Measurements from ENCODE around the gene IL1RAP.
A peak's percentile ranks its signal among the peaks of the same experiment; 100 is the strongest.

The IL1RAP gene

DNA sequence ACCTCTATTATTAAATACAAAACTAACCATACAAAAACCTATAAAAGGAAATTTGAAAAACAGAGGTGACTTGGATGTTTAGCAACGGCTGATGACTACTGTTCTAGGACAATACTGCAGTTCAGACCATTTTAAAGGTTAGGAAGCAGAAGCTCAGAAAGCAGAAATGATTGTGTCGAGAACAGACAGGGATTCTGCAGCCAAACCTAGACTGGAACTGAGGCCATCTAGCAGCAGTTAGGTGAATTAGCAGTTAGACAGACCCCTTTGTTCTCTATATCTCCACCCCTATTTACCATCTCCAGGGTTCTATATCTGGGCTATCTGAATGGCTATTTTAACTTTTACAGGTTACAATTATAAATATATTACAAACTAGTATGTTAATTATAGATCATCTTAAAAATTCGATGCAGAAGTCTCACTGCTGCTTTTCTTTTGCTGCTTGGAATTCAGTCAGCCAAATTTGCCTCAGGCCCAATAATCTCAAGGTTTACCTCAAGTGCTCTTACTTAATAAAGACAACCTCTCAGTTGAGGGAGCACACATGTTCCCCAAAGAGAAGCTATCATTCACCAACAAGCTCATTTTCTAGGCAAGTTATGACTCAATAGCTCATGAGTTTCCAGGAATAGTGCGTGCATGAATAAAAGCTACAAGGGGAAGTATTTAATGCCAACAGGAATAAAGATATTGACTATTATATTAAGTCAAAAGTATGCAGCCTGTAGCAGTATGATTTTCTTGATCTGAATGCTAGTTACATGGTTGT is 9.3 kb upstream of the IL1RAP start:
- H3K4me3 ChIP-seq (ENCODE audit: control insufficient read depth, low read depth, low read length), result no peak overlapping the region
- DNase-seq (ENCODE audit: low read depth), result peak; percentile 40
- TF ChIP-seq, protein P1, sequence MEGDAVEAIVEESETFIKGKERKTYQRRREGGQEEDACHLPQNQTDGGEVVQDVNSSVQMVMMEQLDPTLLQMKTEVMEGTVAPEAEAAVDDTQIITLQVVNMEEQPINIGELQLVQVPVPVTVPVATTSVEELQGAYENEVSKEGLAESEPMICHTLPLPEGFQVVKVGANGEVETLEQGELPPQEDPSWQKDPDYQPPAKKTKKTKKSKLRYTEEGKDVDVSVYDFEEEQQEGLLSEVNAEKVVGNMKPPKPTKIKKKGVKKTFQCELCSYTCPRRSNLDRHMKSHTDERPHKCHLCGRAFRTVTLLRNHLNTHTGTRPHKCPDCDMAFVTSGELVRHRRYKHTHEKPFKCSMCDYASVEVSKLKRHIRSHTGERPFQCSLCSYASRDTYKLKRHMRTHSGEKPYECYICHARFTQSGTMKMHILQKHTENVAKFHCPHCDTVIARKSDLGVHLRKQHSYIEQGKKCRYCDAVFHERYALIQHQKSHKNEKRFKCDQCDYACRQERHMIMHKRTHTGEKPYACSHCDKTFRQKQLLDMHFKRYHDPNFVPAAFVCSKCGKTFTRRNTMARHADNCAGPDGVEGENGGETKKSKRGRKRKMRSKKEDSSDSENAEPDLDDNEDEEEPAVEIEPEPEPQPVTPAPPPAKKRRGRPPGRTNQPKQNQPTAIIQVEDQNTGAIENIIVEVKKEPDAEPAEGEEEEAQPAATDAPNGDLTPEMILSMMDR (conservative IDR thresholded peaks at IDR 0.05; ENCODE audit: control insufficient read depth, insufficient read depth, low read depth, low read length), result no peak

DNA sequence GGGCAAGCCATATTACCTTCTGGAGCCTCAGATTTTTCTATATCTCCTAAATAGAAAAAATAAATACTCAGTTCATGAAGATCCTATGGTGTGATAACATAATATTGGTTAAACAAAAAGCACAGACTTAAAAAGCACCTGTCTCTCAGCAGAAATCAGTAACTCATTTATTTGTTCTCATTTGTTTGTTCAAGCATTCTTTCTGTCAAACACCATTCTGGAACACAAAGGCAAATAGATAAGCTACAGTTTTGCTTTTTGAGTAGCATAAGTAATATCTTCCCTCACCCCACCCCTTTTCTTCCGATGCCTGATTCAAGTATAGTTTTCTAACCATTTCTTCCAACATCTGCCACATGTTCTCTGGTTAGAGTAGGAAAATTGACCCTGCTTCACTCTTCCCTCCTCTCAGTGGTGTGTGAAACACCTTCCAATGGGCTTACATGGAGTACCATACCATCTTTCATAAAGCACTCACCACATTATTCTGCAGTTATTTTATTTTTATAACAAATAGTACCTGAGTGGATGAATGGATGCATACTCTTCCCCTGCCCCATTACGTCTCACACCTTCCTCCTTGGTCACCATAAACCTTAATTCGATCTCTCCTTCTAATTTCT is 8.4 kb upstream of the IL1RAP start:
- H3K4me3 ChIP-seq (ENCODE audit: control insufficient read depth, low read depth, low read length), result no peak overlapping the region
- TF ChIP-seq, protein P1 (conservative IDR thresholded peaks at IDR 0.05; ENCODE audit: control insufficient read depth, insufficient read depth, low read depth, low read length), result no peak
- DNase-seq (ENCODE audit: low read depth), result no peak

DNA sequence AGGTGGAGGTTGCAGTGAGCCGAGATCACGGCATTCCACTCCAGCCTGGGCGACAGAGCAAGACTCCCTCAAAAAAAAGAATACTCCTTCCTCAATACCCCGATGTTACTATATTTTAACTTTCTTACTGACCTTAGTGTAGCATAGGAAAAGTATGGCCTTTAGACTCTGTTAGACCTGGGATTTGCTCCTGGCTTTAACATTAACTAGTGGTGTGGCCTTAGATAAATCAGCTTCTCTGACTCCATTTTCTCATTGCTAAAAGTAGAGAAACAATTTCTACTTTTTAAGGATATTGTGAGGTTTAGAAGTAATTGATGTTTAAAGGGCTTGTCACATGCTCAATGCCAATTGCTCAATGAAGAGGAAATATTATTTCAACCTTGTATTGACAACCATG is 7.6 kb upstream of the IL1RAP start:
- H3K4me3 ChIP-seq (ENCODE audit: control insufficient read depth, low read depth, low read length), result no peak overlapping the region
- TF ChIP-seq, protein P1 (conservative IDR thresholded peaks at IDR 0.05; ENCODE audit: control insufficient read depth, insufficient read depth, low read depth, low read length), result no peak
- DNase-seq (ENCODE audit: low read depth), result no peak

DNA sequence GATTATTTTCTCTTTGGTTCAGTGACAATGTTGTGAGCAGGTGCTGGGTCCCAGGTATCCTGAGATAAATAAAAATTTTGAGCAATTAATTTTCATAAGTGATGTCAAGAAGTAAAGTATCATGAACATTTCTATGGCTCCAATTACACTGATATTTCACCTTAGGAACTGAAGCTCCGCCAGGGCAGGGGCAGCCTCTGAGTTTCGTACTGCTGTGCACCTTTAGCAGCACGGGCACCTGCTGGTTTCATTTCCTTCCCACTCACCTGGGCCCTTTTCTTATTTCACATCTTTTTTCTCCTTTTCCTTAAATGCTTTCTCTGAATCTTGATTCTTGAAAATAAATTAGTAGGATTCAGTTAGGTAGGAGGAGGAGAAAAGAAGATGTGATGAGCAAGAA is 1.2 kb upstream of the IL1RAP start:
- no peak overlapping the region for H3K4me3 ChIP-seq (ENCODE audit: control insufficient read depth, low read depth, low read length)
- DNase-seq (ENCODE audit: low read depth), result no peak
- TF ChIP-seq, protein P1 (conservative IDR thresholded peaks at IDR 0.05; ENCODE audit: control insufficient read depth, insufficient read depth, low read depth, low read length), result no peak

DNA sequence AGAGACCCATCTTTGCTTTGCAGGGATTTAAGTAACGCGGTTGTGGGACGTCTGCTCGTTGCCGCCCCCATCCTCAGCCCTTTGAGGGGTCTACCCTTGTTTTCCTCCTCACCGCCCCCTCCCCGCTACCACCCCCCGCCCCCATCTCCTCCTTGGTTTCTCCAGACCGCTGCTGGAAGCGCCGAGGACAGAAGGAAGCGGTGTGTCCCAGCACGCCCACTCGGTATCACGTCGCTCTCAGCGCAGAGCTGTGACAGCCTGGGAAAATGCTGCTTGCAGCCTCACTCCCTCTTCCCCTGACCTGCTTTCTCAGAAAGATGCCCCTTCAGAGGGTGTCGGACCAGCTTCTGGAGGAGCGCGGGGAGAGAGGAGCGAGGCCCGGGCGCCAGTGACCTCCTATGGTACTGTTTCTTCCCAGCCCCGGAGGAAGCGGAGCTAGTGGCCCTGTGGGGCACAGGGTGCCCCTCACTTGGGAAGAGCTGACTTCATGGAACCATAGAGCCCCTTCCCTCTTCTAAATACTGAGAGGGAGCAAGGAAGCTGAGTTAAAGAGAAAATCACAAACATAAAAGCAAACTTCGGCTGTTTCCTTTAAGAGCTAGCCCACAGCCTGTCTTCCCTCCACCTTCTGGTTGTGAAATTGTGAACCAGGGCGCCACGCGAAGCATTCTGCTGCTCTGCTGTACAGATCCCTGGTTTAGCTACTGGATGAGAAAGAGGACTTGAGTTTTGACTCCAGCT is 698 bp downstream of the IL1RAP start:
- TF ChIP-seq, protein P1 (conservative IDR thresholded peaks at IDR 0.05; ENCODE audit: control insufficient read depth, insufficient read depth, low read depth, low read length), result no peak
- peak; percentile 55 for DNase-seq (ENCODE audit: low read depth)
- H3K4me3 ChIP-seq (ENCODE audit: control insufficient read depth, low read depth, low read length), result peak overlapping the region; percentile 95

DNA sequence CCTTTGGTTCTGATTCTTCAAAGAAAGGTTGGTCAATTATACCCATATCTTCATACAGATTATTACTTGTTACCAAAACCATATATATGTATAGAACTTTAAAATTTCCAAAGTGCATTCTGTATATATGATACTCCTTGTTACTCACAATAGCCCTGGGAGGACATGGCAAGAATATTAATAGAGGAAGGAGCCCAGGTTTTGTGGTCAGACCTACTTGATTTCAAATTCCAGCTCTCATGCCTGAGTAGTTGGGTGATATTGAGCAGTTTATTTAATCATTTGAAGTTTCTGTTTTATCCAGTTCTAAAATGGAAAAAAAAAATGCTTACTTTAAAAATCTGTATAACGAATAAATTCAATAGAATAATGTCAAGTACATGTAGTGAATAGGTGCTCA is 2.5 kb downstream of the IL1RAP start:
- no peak overlapping the region for H3K4me3 ChIP-seq (ENCODE audit: control insufficient read depth, low read depth, low read length)
- TF ChIP-seq, protein P1 (conservative IDR thresholded peaks at IDR 0.05; ENCODE audit: control insufficient read depth, insufficient read depth, low read depth, low read length), result no peak
- no peak for DNase-seq (ENCODE audit: low read depth)

All from fibroblast of mammary gland (primary cell).